Endodermal cell (in vitro differentiated cells): ENCODE results near the gene CRTC1. TPM values are rescaled to one million over a fixed set of nuclear protein-coding genes. Genes with fewer than 3 reads are reported as not detected.

Experiments
- DNase-seq: peaks from one replicate; pipeline ENCODE4 v3.0.0-alpha.2; 2017
- H3K27ac ChIP-seq: 2 replicates; pipeline ENCODE4 v1.5.1; 2013; ENCODE audit warnings: mild to moderate bottlenecking, low read depth, low read length, moderate library complexity
- H3K27me3 ChIP-seq: 2 replicates; pipeline ENCODE4 v1.6.1; 2013; ENCODE audit warnings: mild to moderate bottlenecking, low read length, moderate library complexity; ENCODE audit not compliant: insufficient read depth, control insufficient read depth, poor library complexity, severe bottlenecking
- H3K36me3 ChIP-seq: 2 replicates; pipeline ENCODE4 v1.7.0; 2013; ENCODE audit warnings: mild to moderate bottlenecking, low read length, moderate library complexity; ENCODE audit not compliant: control insufficient read depth, insufficient read depth
- H3K4me1 ChIP-seq: one replicate; pipeline ENCODE4 v1.7.0; 2013; ENCODE audit warnings: low read length; ENCODE audit not compliant: control insufficient read depth, insufficient read depth
- H3K4me3 ChIP-seq: 2 replicates; pipeline ENCODE4 v1.5.1; 2013; ENCODE audit warnings: mild to moderate bottlenecking, low read length, moderate library complexity
- H3K9ac ChIP-seq: 2 replicates; pipeline ENCODE4 v1.6.1; 2013; ENCODE audit warnings: mild to moderate bottlenecking, low read length, moderate library complexity; ENCODE audit not compliant: poor library complexity, severe bottlenecking; ENCODE audit errors: extremely low read depth
- H3K9me3 ChIP-seq: 2 replicates; pipeline ENCODE4 v1.6.1; 2013; ENCODE audit warnings: mild to moderate bottlenecking, low read length, moderate library complexity; ENCODE audit not compliant: control insufficient read depth
- H3K27ac Mint-ChIP-seq: 2 replicates; pipeline ENCODE4 v1.8.0; 2020; ENCODE audit warnings: mixed read lengths
- H3K27me3 Mint-ChIP-seq: 2 replicates; pipeline ENCODE4 v1.8.0; 2021; ENCODE audit warnings: mild to moderate bottlenecking, mixed read lengths; ENCODE audit not compliant: insufficient read depth
- H3K36me3 Mint-ChIP-seq: 2 replicates; pipeline ENCODE4 v1.8.0; 2020; ENCODE audit warnings: low read depth, mixed read lengths
- H3K4me1 Mint-ChIP-seq: 2 replicates; pipeline ENCODE4 v1.8.0; 2020; ENCODE audit warnings: mixed read lengths
- H3K4me3 Mint-ChIP-seq: 2 replicates; pipeline ENCODE4 v1.8.0; 2020; ENCODE audit warnings: mild to moderate bottlenecking, moderate library complexity, mixed read lengths
- H3K9me3 Mint-ChIP-seq: 2 replicates; pipeline ENCODE4 v1.8.0; 2020; ENCODE audit warnings: mild to moderate bottlenecking, mixed read lengths
- CTCF ChIP-seq: fragments of 200-600 bp; sonication (generic); conservative IDR thresholded peaks from 2 replicates; pipeline ENCODE4 v1.5.0; 2021; ENCODE audit warnings: antibody characterized with exemption, mild to moderate bottlenecking
- WGBS, 2 experiments: methylation state at CpG; one replicate each; pipeline versions ENCODE4 v1.1.5 to v1.1.7; 2013; ENCODE audit warnings: missing lambda C conversion rate in 2 of 2, mixed read lengths in 1 of 2; ENCODE audit not compliant: insufficient coverage in 1 of 2, insufficient read length in 1 of 2; 5-methylcytosine and 5-hydroxymethylcytosine counted together
- total RNA-seq, 2 donors: library from RNA; stranded (reverse); fragmentation: NEBNext Ultra II Directional in 1 of 2; extraction: Animal tissue kit (Norgen Biotek cat#: 25700) in 1 of 2; gene quantifications; 2 replicates in 1 of 2; 3 replicates in 1 of 2; pipeline ENCODE4 v1.2.1, GENCODE V29; 2021

The CRTC1 gene
- total RNA-seq, 2 donors from 2014 or later: 26.6 to 29.7 TPM

GRCh38 chr19:18647807-18648206 is 35.7 kb upstream of the CRTC1 start:
- no peaks in the 10 kb centered on the region for H3K9me3 ChIP-seq
- TF ChIP-seq CTCF: no peak
- Mint-ChIP-seq H3K4me1 (peaks cover 40% of the 10 kb centered on the region), H3K4me3 (no peak overlapping the region), H3K27me3 (no peaks in the 10 kb centered on the region), H3K36me3 (peaks cover 3% of the 10 kb centered on the region), H3K27ac (no peak overlapping the region), H3K9me3 (no peaks in the 10 kb centered on the region)
- WGBS, 2 experiments: 96 to 97% methylated on average over 10 of the region's 10 CpGs
- no peak for DNase-seq
- H3K27me3 ChIP-seq: no peaks in the 10 kb centered on the region
- H3K27ac ChIP-seq: no peak overlapping the region
- peaks cover 24% of the 10 kb centered on the region for H3K4me1 ChIP-seq
- no peaks in the 10 kb centered on the region for H3K36me3 ChIP-seq
- H3K9ac ChIP-seq: no peak overlapping the region
- H3K4me3 ChIP-seq: no peak overlapping the region

GRCh38 chr19:18648973-18649315 is 34.5 kb upstream of the CRTC1 start:
- Mint-ChIP-seq H3K4me3 (no peak overlapping the region), H3K27ac (peak overlapping the region; percentile 92), H3K36me3 (peaks cover 2% of the 10 kb centered on the region), H3K4me1 (peaks cover 40% of the 10 kb centered on the region), H3K27me3 (no peaks in the 10 kb centered on the region), H3K9me3 (no peaks in the 10 kb centered on the region)
- 71 to 86% methylated on average over 13 of the region's 13 CpGs for WGBS, 2 experiments
- Histone ChIP-seq H3K9ac (no peak overlapping the region), H3K36me3 (no peaks in the 10 kb centered on the region), H3K4me1 (peaks cover 24% of the 10 kb centered on the region), H3K4me3 (no peak overlapping the region), H3K9me3 (no peaks in the 10 kb centered on the region), H3K27ac (no peak overlapping the region), H3K27me3 (no peaks in the 10 kb centered on the region)
- no peak for TF ChIP-seq CTCF
- DNase-seq: peak; percentile 49

GRCh38 chr19:18649371-18650020 is 34.0 kb upstream of the CRTC1 start:
- no peak overlapping the region for H3K9ac ChIP-seq
- Mint-ChIP-seq H3K4me3 (peak overlapping the region; percentile 31), H3K36me3 (peaks cover 1% of the 10 kb centered on the region), H3K9me3 (no peaks in the 10 kb centered on the region), H3K27me3 (no peaks in the 10 kb centered on the region), H3K4me1 (peaks cover 37% of the 10 kb centered on the region), H3K27ac (peak overlapping the region; percentile 92)
- no peaks in the 10 kb centered on the region for H3K27me3 ChIP-seq
- peak overlapping the region; percentile 51 for H3K4me3 ChIP-seq
- no peaks in the 10 kb centered on the region for H3K9me3 ChIP-seq
- H3K4me1 ChIP-seq: peaks cover 24% of the 10 kb centered on the region
- DNase-seq: peak; percentile 82
- H3K36me3 ChIP-seq: no peaks in the 10 kb centered on the region
- TF ChIP-seq CTCF: no peak
- WGBS, 2 experiments: 27 to 54% methylated on average over 23 to 25 of the region's 25 CpGs
- H3K27ac ChIP-seq: peak overlapping the region; percentile 85
